Liver (tissue), 9 donors: ENCODE measurements around the gene MCF2L2. TPM values are rescaled to one million over a fixed set of nuclear protein-coding genes. Genes with fewer than 3 reads are reported as not detected.

ENCODE experiments used
- DNase-seq: peaks from one replicate; pipeline ENCODE4 v3.0.0-alpha.2; 2017; ENCODE audit warnings: low spot score
- H3K27ac ChIP-seq, 2 donors: one replicate each; pipeline ENCODE4 v1.7.0; 2013; ENCODE audit warnings: inconsistent platforms in 2 of 2, low read length in 2 of 2, control low read depth in 1 of 2, low read depth in 1 of 2, mild to moderate bottlenecking in 1 of 2
- H3K27me3 ChIP-seq, 4 donors: one replicate each; pipeline versions ENCODE4 v1.6.1 to v1.7.0; 2013; ENCODE audit warnings: low read length in 3 of 4, inconsistent platforms in 1 of 4, mild to moderate bottlenecking in 1 of 4, moderate library complexity in 1 of 4; ENCODE audit not compliant: control insufficient read depth in 4 of 4, insufficient read depth in 4 of 4
- H3K36me3 ChIP-seq, 4 donors: one replicate each; pipeline versions ENCODE4 v1.6.1 to v1.7.0; 2013; ENCODE audit warnings: low read length in 3 of 4, mild to moderate bottlenecking in 3 of 4, low read depth in 1 of 4, moderate library complexity in 1 of 4; ENCODE audit not compliant: control insufficient read depth in 4 of 4, insufficient read depth in 3 of 4
- H3K4me1 ChIP-seq, 4 donors: one replicate each; pipeline versions ENCODE4 v1.6.1 to v1.7.0; 2013; ENCODE audit warnings: low read length in 3 of 4, mild to moderate bottlenecking in 3 of 4, moderate library complexity in 1 of 4; ENCODE audit not compliant: control insufficient read depth in 4 of 4, insufficient read depth in 4 of 4
- H3K4me3 ChIP-seq, 3 donors: one replicate each; pipeline versions ENCODE4 v1.6.1 to v1.7.0; 2013; ENCODE audit warnings: low read length in 3 of 3, control low read depth in 1 of 3, low read depth in 1 of 3, mild to moderate bottlenecking in 1 of 3
- H3K9ac ChIP-seq, 2 donors: one replicate each; pipeline ENCODE4 v1.7.0; 2013; ENCODE audit warnings: low read length in 2 of 2, mild to moderate bottlenecking in 2 of 2, moderate library complexity in 2 of 2, control low read depth in 1 of 2, low read depth in 1 of 2
- H3K9me3 ChIP-seq, 4 donors: one replicate each; pipeline versions ENCODE4 v1.6.1 to v1.7.0; 2013; ENCODE audit warnings: low read length in 3 of 4; ENCODE audit not compliant: control insufficient read depth in 4 of 4
- ATF3 ChIP-seq: IDR thresholded peaks from 2 replicates; pipeline ENCODE4 v1.6.1; 2016; ENCODE audit warnings: antibody characterized with exemption
- CTCF ChIP-seq: fragments of 150-350 bp; IDR thresholded peaks from 2 replicates; pipeline ENCODE4 v1.5.1; 2017; ENCODE audit warnings: improper control_type of control experiment, low read depth, low read length; ENCODE audit not compliant: missing input control
- EGR1 ChIP-seq, 2 donors: IDR thresholded peaks; 2 replicates each; pipeline ENCODE4 v1.6.1; 2016 to 2018; ENCODE audit warnings: antibody characterized with exemption in 2 of 2, low read depth in 2 of 2
- FOXA1 ChIP-seq: IDR thresholded peaks from 2 replicates; pipeline ENCODE4 v1.6.1; 2016; ENCODE audit warnings: antibody characterized with exemption
- FOXA2 ChIP-seq: IDR thresholded peaks from 2 replicates; pipeline ENCODE4 v1.6.1; 2016; ENCODE audit warnings: antibody characterized with exemption
- GABPA ChIP-seq, 2 donors: IDR thresholded peaks in 1 of 2; conservative IDR thresholded peaks in 1 of 2; 2 replicates each; pipeline ENCODE4 v1.6.1; 2016; ENCODE audit warnings: antibody characterized with exemption in 2 of 2, mild to moderate bottlenecking in 1 of 2, moderate library complexity in 1 of 2
- HNF4A ChIP-seq, 2 donors: conservative IDR thresholded peaks; 2 replicates each; pipeline ENCODE4 v1.6.1; 2016; ENCODE audit warnings: antibody characterized with exemption in 2 of 2, mild to moderate bottlenecking in 2 of 2
- HNF4G ChIP-seq: IDR thresholded peaks from 2 replicates; pipeline ENCODE4 v1.6.1; 2016; ENCODE audit warnings: antibody characterized with exemption
- JUND ChIP-seq, 2 donors: IDR thresholded peaks; 2 replicates each; pipeline ENCODE4 v1.6.1; 2016; ENCODE audit warnings: antibody characterized with exemption in 2 of 2
- NR2F2 ChIP-seq: IDR thresholded peaks from 2 replicates; pipeline ENCODE4 v1.6.1; 2016; ENCODE audit warnings: antibody characterized with exemption
- RAD21 ChIP-seq, 2 donors: IDR thresholded peaks; 2 replicates each; pipeline ENCODE4 v1.6.1; 2016; ENCODE audit warnings: antibody characterized with exemption in 2 of 2, mild to moderate bottlenecking in 2 of 2
- RXRA ChIP-seq, 2 donors: IDR thresholded peaks; 2 replicates each; pipeline ENCODE4 v1.6.1; 2017 to 2018; ENCODE audit warnings: antibody characterized with exemption in 2 of 2, mild to moderate bottlenecking in 1 of 2
- SP1 ChIP-seq: IDR thresholded peaks from 2 replicates; pipeline ENCODE4 v1.6.1; 2018; ENCODE audit warnings: antibody characterized with exemption, mild to moderate bottlenecking
- TAF1 ChIP-seq: conservative IDR thresholded peaks from 2 replicates; pipeline ENCODE4 v1.6.1; 2016; ENCODE audit warnings: antibody characterized with exemption, mild to moderate bottlenecking
- YY1 ChIP-seq: IDR thresholded peaks from 2 replicates; pipeline ENCODE4 v1.6.1; 2016; ENCODE audit warnings: antibody characterized with exemption, mild to moderate bottlenecking
- WGBS: extraction: QIAGEN DNeasy Blood & Tissue Kit; methylation state at CpG from one replicate; pipeline ENCODE4 v1.1.7; 2013; 5-methylcytosine and 5-hydroxymethylcytosine counted together
- polyA plus RNA-seq, 2 donors: library from polyadenylated mRNA; stranded (reverse) in 1 of 2; unstranded in 1 of 2; fragments of 200-250 nt in 1 of 2; fragments of >200 nt in 1 of 2; fragmentation: Nextera tagmentation in 1 of 2; extraction: Ambion mirVana in 1 of 2; gene quantifications; one replicate each; pipeline versions ENCODE4 v1.2.1 to v1.2.3, GENCODE V29; 2013 to 2015
- total RNA-seq, 2 donors: library from RNA; depleted of rRNA; stranded (reverse); fragments of >200 nt; gene quantifications; one replicate each; pipeline ENCODE4 v1.2.3, GENCODE V29; 2014
- TF ChIP-seq, protein P1 (sequence below): IDR thresholded peaks from 2 replicates; pipeline ENCODE4 v1.6.1; 2016; ENCODE audit warnings: antibody characterized with exemption
- TF ChIP-seq, protein P2 (sequence below): IDR thresholded peaks from 2 replicates; pipeline ENCODE4 v1.6.1; 2016; ENCODE audit warnings: antibody characterized with exemption
- TF ChIP-seq, protein P3 (sequence below): IDR thresholded peaks from 2 replicates; pipeline ENCODE4 v1.6.1; 2016; ENCODE audit warnings: antibody characterized with exemption, mild to moderate bottlenecking
- donor health status: healthy.
- donor health status: healthy.
- donor health status: healthy.
- donor health status: healthy.
- donor health status: healthy.

MCF2L2 gene
- total and polyA plus RNA-seq, 4 donors: 0.02 to 0.47 (median 0.17) TPM; not detected in 1

- under 1% methylated on average over 111 of the region's 111 CpGs for WGBS
- no peaks in the 10 kb centered on the region for H3K36me3 ChIP-seq
- no peaks in the 10 kb centered on the region for H3K27me3 ChIP-seq
- H3K9ac ChIP-seq: peak overlapping the region; percentile 47 to 49
- peaks cover 4 to 13% (median 7%) of the 10 kb centered on the region in 4 donors for H3K4me1 ChIP-seq
- H3K27ac ChIP-seq: peak overlapping the region; percentile 44 to 57
- H3K4me3 ChIP-seq: peak overlapping the region; percentile 49 to 77 (median 70)
- peak; percentile 48 for DNase-seq
- no peak for TF ChIP-seq NR2F2
- TF ChIP-seq, protein P1, sequence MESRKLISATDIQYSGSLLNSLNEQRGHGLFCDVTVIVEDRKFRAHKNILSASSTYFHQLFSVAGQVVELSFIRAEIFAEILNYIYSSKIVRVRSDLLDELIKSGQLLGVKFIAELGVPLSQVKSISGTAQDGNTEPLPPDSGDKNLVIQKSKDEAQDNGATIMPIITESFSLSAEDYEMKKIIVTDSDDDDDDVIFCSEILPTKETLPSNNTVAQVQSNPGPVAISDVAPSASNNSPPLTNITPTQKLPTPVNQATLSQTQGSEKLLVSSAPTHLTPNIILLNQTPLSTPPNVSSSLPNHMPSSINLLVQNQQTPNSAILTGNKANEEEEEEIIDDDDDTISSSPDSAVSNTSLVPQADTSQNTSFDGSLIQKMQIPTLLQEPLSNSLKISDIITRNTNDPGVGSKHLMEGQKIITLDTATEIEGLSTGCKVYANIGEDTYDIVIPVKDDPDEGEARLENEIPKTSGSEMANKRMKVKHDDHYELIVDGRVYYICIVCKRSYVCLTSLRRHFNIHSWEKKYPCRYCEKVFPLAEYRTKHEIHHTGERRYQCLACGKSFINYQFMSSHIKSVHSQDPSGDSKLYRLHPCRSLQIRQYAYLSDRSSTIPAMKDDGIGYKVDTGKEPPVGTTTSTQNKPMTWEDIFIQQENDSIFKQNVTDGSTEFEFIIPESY: no peak
- no peak for TF ChIP-seq EGR1 (IDR thresholded peaks at IDR 0.05; ENCODE audit: low read depth in 2 of 2)
- TF ChIP-seq CTCF: no peak
- no peak for TF ChIP-seq FOXA2
- TF ChIP-seq, protein P2, sequence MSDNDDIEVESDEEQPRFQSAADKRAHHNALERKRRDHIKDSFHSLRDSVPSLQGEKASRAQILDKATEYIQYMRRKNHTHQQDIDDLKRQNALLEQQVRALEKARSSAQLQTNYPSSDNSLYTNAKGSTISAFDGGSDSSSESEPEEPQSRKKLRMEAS: no peak
- TF ChIP-seq ATF3: no peak
- TF ChIP-seq SP1: no peak
- no peak for TF ChIP-seq FOXA1
- TF ChIP-seq HNF4A (conservative IDR thresholded peaks at IDR 0.05): no peak
- no peak for TF ChIP-seq RAD21 (IDR thresholded peaks at IDR 0.05)
- TF ChIP-seq TAF1: no peak
- no peak for TF ChIP-seq YY1
- no peak for TF ChIP-seq HNF4G
- TF ChIP-seq, protein P3, sequence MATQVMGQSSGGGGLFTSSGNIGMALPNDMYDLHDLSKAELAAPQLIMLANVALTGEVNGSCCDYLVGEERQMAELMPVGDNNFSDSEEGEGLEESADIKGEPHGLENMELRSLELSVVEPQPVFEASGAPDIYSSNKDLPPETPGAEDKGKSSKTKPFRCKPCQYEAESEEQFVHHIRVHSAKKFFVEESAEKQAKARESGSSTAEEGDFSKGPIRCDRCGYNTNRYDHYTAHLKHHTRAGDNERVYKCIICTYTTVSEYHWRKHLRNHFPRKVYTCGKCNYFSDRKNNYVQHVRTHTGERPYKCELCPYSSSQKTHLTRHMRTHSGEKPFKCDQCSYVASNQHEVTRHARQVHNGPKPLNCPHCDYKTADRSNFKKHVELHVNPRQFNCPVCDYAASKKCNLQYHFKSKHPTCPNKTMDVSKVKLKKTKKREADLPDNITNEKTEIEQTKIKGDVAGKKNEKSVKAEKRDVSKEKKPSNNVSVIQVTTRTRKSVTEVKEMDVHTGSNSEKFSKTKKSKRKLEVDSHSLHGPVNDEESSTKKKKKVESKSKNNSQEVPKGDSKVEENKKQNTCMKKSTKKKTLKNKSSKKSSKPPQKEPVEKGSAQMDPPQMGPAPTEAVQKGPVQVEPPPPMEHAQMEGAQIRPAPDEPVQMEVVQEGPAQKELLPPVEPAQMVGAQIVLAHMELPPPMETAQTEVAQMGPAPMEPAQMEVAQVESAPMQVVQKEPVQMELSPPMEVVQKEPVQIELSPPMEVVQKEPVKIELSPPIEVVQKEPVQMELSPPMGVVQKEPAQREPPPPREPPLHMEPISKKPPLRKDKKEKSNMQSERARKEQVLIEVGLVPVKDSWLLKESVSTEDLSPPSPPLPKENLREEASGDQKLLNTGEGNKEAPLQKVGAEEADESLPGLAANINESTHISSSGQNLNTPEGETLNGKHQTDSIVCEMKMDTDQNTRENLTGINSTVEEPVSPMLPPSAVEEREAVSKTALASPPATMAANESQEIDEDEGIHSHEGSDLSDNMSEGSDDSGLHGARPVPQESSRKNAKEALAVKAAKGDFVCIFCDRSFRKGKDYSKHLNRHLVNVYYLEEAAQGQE: no peak
- no peak for TF ChIP-seq JUND (IDR thresholded peaks at IDR 0.05)
- no peak for TF ChIP-seq GABPA (IDR thresholded peaks at IDR 0.05 in 1 of 2, conservative IDR thresholded peaks at IDR 0.05 in 1 of 2)
- no peak for TF ChIP-seq RXRA (IDR thresholded peaks at IDR 0.05)
- H3K9me3 ChIP-seq: no peaks in the 10 kb centered on the region
Measured at GRCh38 chr3:183253528-183254486, 174.6 kb downstream of the MCF2L2 start.
